Measurements from ENCODE around the gene GNA12. TPM values are rescaled to one million over a fixed set of nuclear protein-coding genes. Genes with fewer than 3 reads are reported as not detected.

Gene GNA12
- total RNA-seq, 1 donor from 2014 or later: 54.6 TPM

GRCh38 chr7:2799253-2799652 lies 44.9 kb downstream of the GNA12 start:
- TF ChIP-seq CTCF (IDR thresholded peaks at IDR 0.05): no peak
- Mint-ChIP-seq H3K27ac (peak overlapping the region; percentile 32), H3K4me1 (peaks cover 70% of the 10 kb centered on the region), H3K27me3 (no peaks in the 10 kb centered on the region), H3K4me3 (no peak overlapping the region), H3K36me3 (ENCODE audit: low read depth) (peaks cover 12% of the 10 kb centered on the region), H3K9me3 (no peaks in the 10 kb centered on the region)
- intact Hi-C loops (cut with micrococcal nuclease): loop anchor here (2.0 kb wide), 1 partner anchor 14 kb away; no protein-coding TSS in a partner anchor
- ATAC-seq (ENCODE audit: low read depth) (no peak), DNase-seq (no peak)
- ChIA-PET POLR2A (interaction anchor here (0.5 to 2.4 kb wide), 6 partner anchors 10 to 168 kb away, joined by 3 to 7 read pairs (median 3); no protein-coding TSS in a partner anchor), CTCF (interaction anchor here (1.4 kb wide), 1 partner anchor 22 kb away, joined by 4 read pairs; no protein-coding TSS in a partner anchor)

GRCh38 chr7:2798669-2799068 lies 45.4 kb downstream of the GNA12 start:
- no peak overlapping the region for H3K27ac Mint-ChIP-seq
- DNase-seq (no peak), ATAC-seq (ENCODE audit: low read depth) (peak; percentile 50)
- intact Hi-C loops (cut with micrococcal nuclease): loop anchor here (1.0 to 2.0 kb wide), 2 partner anchors 14 to 25 kb away; no protein-coding TSS in a partner anchor
- H3K27me3 Mint-ChIP-seq: no peaks in the 10 kb centered on the region
- ChIA-PET POLR2A (interaction anchor here (0.5 to 2.4 kb wide), 5 partner anchors 14 to 78 kb away, joined by 3 to 7 read pairs (median 5); no protein-coding TSS in a partner anchor), CTCF (interaction anchor here (1.4 kb wide), 2 partner anchors 23 to 128 kb away, joined by 4 read pairs; no protein-coding TSS in a partner anchor)
- peaks cover 18% of the 10 kb centered on the region for H3K36me3 Mint-ChIP-seq (ENCODE audit: low read depth)
- TF ChIP-seq CTCF (IDR thresholded peaks at IDR 0.05): no peak
- no peak overlapping the region for H3K4me3 Mint-ChIP-seq
- peaks cover 67% of the 10 kb centered on the region for H3K4me1 Mint-ChIP-seq
- H3K9me3 Mint-ChIP-seq: no peaks in the 10 kb centered on the region

- intact Hi-C loops (cut with micrococcal nuclease): no loop called here
- Mint-ChIP-seq H3K4me1 (peaks cover 51% of the 10 kb centered on the region), H3K27me3 (no peaks in the 10 kb centered on the region), H3K4me3 (no peak overlapping the region), H3K36me3 (ENCODE audit: low read depth) (peaks cover 34% of the 10 kb centered on the region), H3K9me3 (no peaks in the 10 kb centered on the region), H3K27ac (no peak overlapping the region)
- POLR2A ChIA-PET: interaction anchor here (0.6 kb wide), 1 partner anchor 50 kb away, joined by 8 read pairs; no protein-coding TSS in a partner anchor
- TF ChIP-seq CTCF (IDR thresholded peaks at IDR 0.05): no peak
- no peak for DNase-seq
- no peak for ATAC-seq (ENCODE audit: low read depth)
- CTCF ChIA-PET: no interaction called here
Observed at GRCh38 chr7:2796358-2797352, 47.5 kb downstream of the GNA12 start.

- DNase-seq (no peak), ATAC-seq (ENCODE audit: low read depth) (no peak)
- peaks cover 40% of the 10 kb centered on the region for H3K36me3 Mint-ChIP-seq (ENCODE audit: low read depth)
- no peaks in the 10 kb centered on the region for H3K9me3 Mint-ChIP-seq
- peaks cover 44% of the 10 kb centered on the region for H3K4me1 Mint-ChIP-seq
- ChIA-PET CTCF (interaction anchor here (1.1 kb wide), 1 partner anchor 26 kb away, joined by 3 read pairs; no protein-coding TSS in a partner anchor), POLR2A (no interaction called here)
- H3K27me3 Mint-ChIP-seq: no peaks in the 10 kb centered on the region
- H3K27ac Mint-ChIP-seq: no peak overlapping the region
- no peak for TF ChIP-seq CTCF (IDR thresholded peaks at IDR 0.05)
- intact Hi-C loops (cut with micrococcal nuclease): no loop called here
- no peak overlapping the region for H3K4me3 Mint-ChIP-seq
Observed at GRCh38 chr7:2795906-2796305, 48.2 kb downstream of the GNA12 start.

Measured in activated B cell treated with CpG ODN at 0.5 μM for 24 hours (primary cell).